AG04450 (cell line): ENCODE data around the gene HYDIN. TPM values are rescaled to one million over a fixed set of nuclear protein-coding genes. Genes with fewer than 3 reads are reported as not detected.

ENCODE experiments used
- CTCF ChIA-PET: fragments of 300-600, 350-600 bp; formaldehyde crosslinking; extraction: SDS; loops from one replicate; lab custom pipeline; 2022; ENCODE audit warnings: antibody characterized with exemption, inconsistent platforms; lab: Charles Lee
- POLR2A ChIA-PET: fragments of 350-600 bp; formaldehyde crosslinking; extraction: SDS; loops from one replicate; lab custom pipeline; 2021; ENCODE audit warnings: antibody characterized with exemption, inconsistent platforms; lab: Yijun Ruan, JAX
- DNase-seq: peaks from one replicate; pipeline ENCODE4 v3.0.0-alpha.2; 2011; ENCODE audit warnings: low read depth, low spot score
- H3K27ac ChIP-seq: one replicate; pipeline ENCODE4 v1.5.1; 2012; ENCODE audit warnings: low read depth, low read length, control low read depth
- H3K27me3 ChIP-seq: one replicate; pipeline ENCODE4 v1.6.0; 2012; ENCODE audit warnings: low read length; ENCODE audit not compliant: control insufficient read depth, insufficient read depth
- H3K4me3 ChIP-seq: 2 replicates; pipeline ENCODE4 v1.5.1; 2011; ENCODE audit warnings: mild to moderate bottlenecking, low read depth, low read length, control low read depth
- H3K9me3 ChIP-seq: 2 replicates; pipeline ENCODE4 v1.5.1; 2012; ENCODE audit warnings: low read length; ENCODE audit not compliant: control insufficient read depth, insufficient read depth
- polyA plus RNA-seq: library from polyadenylated mRNA; depleted of rRNA; stranded (reverse); fragments of >200 nt; gene quantifications from 2 replicates; pipeline ENCODE4 v1.2.3, GENCODE V29; 2011
- TF ChIP-seq, protein P1 (sequence below): IDR thresholded peaks from 2 replicates; pipeline ENCODE4 v1.5.1; 2011; ENCODE audit warnings: low read depth, low read length, control low read depth, inconsistent platforms

HYDIN gene
- polyA plus RNA-seq, 1 experiment: 0.95 TPM

DNA sequence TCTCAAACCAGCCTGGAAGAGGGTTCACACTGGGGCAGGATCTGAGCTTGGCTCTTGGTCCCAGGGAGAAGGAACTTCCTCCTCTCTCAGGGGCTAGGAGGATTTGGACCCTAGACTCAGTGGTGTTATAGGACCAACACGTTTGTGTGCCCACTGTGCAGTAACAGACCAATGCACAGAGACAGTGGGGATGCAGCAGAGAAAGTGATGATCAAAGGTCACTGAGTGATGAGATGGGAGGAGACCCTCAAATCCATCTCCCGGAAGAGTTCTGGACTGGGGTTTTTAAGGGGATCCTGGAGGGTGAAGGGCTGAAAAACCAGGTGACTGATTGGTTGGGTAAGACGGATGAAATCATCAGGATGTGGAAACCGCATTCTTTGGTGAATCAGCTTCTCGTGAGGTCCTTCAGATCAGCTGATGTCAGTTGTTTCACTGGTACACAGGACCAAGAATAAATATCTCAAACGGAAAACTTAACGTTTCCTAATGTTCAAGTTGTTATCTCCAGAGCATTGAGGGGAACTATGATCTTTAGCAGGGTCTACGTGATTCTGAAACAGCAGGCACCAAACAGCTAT, 426.3 kb downstream of the HYDIN start:
- H3K4me3 ChIP-seq: peak overlapping the region; percentile 29; the same call in 1 of the 2 replicates
- CTCF ChIA-PET: interaction anchor here (1.4 kb wide), 1 partner anchor 508 kb away, joined by 5 read pairs; no protein-coding TSS in a partner anchor
- DNase-seq: peak; percentile 81
- no peaks in the 10 kb centered on the region for H3K27me3 ChIP-seq
- H3K9me3 ChIP-seq: peaks cover 3% of the 10 kb centered on the region; the same call in 1 of the 2 replicates
- peak overlapping the region; percentile 94 for H3K27ac ChIP-seq
- POLR2A ChIA-PET: no interaction called here
- TF ChIP-seq, protein P1, sequence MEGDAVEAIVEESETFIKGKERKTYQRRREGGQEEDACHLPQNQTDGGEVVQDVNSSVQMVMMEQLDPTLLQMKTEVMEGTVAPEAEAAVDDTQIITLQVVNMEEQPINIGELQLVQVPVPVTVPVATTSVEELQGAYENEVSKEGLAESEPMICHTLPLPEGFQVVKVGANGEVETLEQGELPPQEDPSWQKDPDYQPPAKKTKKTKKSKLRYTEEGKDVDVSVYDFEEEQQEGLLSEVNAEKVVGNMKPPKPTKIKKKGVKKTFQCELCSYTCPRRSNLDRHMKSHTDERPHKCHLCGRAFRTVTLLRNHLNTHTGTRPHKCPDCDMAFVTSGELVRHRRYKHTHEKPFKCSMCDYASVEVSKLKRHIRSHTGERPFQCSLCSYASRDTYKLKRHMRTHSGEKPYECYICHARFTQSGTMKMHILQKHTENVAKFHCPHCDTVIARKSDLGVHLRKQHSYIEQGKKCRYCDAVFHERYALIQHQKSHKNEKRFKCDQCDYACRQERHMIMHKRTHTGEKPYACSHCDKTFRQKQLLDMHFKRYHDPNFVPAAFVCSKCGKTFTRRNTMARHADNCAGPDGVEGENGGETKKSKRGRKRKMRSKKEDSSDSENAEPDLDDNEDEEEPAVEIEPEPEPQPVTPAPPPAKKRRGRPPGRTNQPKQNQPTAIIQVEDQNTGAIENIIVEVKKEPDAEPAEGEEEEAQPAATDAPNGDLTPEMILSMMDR: no peak

DNA sequence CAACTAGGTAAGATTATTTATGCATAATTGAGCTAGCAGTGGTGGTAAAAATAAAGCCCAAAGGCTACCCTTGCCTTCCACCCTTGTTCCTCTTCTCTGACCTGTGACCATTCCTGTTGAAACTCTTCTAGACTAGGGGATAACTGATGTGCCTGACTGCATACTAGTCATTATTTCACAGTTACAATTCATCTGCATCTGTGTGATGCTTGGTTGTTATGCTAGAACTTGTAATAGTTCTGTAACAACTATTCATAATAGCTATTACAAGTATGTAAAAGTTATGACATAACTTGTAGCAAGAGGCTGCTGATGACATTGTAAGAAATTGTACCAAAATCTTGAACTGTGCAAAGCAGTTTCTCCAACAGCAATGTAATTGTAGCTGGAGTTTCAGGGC, 427.2 kb downstream of the HYDIN start:
- no peaks in the 10 kb centered on the region for H3K27me3 ChIP-seq
- CTCF ChIA-PET: interaction anchor here (1.4 kb wide), 1 partner anchor 509 kb away, joined by 5 read pairs; no protein-coding TSS in a partner anchor
- TF ChIP-seq, protein P1: no peak
- H3K9me3 ChIP-seq: peaks cover 3% of the 10 kb centered on the region; the same call in 1 of the 2 replicates
- no peak overlapping the region for H3K4me3 ChIP-seq
- POLR2A ChIA-PET: no interaction called here
- no peak for DNase-seq
- peak overlapping the region; percentile 94 for H3K27ac ChIP-seq

DNA sequence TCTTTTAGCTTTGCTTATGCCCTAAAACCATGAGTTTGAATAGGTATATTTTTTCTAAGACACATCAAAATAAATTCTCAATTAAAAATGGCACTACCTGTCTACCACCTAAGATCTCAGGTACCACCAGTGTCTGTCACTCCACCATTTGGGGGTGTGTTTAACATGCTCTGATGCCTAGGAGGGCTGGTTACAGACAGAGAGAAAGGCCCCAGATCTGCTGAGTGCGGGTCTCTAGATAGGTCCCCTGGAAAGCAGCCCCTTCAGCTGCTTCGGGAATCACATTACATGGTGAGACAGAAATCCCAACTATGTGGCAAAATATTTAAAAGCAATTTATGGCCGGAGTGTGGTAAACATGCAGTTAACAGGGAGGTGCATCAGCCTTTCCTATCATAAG, 428.9 kb downstream of the HYDIN start:
- POLR2A ChIA-PET: interaction anchor here (1.5 kb wide), 1 partner anchor 23 kb away, joined by 4 read pairs; no protein-coding TSS in a partner anchor
- TF ChIP-seq, protein P1: no peak
- CTCF ChIA-PET: interaction anchor here (1.0 kb wide), 1 partner anchor 30 kb away, joined by 5 read pairs; no protein-coding TSS in a partner anchor
- H3K27me3 ChIP-seq: no peaks in the 10 kb centered on the region
- H3K27ac ChIP-seq: no peak overlapping the region
- peaks cover 3% of the 10 kb centered on the region; the same call in 1 of the 2 replicates for H3K9me3 ChIP-seq
- H3K4me3 ChIP-seq: no peak overlapping the region
- DNase-seq: no peak

DNA sequence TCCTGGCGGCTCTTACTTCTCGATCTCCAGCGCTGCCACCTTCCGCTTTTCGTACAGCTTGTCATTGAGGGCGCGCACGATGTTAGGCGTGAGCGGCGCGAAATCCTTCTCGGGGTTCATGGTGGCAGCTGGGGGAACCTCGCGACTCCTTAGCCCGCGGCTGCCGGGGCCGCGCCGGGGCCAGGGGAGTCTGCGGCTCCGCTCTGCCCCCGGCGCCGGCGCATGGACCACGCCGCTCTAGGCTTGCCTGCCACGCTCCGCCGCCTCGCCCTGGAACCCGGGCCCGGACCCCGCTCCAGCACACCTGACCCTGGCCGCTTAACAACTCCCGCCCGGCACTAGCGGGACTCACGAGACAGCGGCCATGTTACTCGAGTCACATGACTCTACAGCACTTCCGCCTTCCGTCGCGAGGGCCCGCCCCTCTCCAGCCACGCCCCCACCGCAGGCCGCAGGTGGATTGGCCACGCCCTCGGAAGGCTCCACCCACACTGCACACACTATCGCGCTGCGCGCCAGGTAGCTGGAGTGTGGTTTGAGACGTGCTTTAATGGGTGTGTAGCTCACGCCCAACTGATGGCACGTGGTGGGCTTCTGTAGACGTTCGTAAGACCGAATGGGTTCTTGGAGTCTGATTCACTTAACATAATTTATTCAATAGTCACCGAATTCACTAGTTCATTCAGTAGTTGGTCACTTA, 429.6 kb downstream of the HYDIN start, which contains the start of gene VAC14:
Gene VAC14, minus strand, starts transcription at position 378 of the 700 bp plus-strand sequence. Its CDS starts 258 bp downstream, at position 120.
- Histone ChIP-seq H3K9me3 (peaks cover 3% of the 10 kb centered on the region; the same call in 1 of the 2 replicates), H3K4me3 (peak within 1 kb of the TSS; percentile 96), H3K27me3 (no peaks in the 10 kb centered on the region), H3K27ac (no peak within 1 kb of the TSS)
- TF ChIP-seq, protein P1: no peak
- POLR2A ChIA-PET: interaction anchor here (1.5 kb wide), 1 partner anchor 22 kb away, joined by 4 read pairs; no protein-coding TSS in a partner anchor
- peak; percentile 43 for DNase-seq
- CTCF ChIA-PET: interaction anchor here (1.0 kb wide), 1 partner anchor 30 kb away, joined by 5 read pairs; no protein-coding TSS in a partner anchor
